NCI-H1417 treated with DMSO at 0.1 percent for 48 hours (cell line): ENCODE measurements around the gene CYREN.
"Not testable (repeated sequence)": the region's sequence is repeated elsewhere in the genome, so short reads cannot be mapped to it uniquely, and the experiment has no call there.

Source experiments
- DNase-seq: peaks from one replicate; lab custom pipeline; 2025; lab: John Stamatoyannopoulos, UW

Gene CYREN

DNA sequence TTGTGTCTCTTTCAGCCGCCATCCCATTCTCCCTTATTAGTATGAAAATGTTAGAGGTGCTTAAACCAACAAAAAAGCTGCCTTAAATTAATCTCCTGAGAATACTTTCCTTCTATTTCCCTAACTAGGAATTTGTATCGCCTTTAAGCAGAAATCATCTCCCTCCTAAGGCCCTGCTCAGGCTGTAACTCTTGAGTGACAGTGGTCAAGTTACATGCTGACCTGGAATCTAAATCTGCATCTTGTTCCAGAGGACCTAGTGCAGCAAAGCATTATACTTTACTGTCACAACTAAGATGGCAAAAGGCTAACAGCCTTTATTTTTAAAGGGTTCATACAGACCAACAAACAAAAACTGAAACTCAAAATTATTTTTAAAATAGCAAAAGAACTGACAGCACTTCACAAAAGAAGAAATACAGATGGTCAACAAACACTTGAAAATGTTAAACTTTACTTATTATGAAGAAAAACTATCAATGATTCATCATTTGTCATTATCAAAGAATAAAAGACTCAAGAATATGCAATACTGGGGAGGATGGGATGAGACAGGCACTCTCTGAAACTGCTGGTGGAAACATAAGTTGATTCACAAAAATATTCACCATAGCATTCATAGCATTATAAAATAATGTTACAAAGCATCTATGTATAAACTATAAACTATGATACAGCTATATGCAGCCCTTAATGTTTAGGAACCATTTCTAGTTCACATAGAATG, 11.0 kb downstream of the CYREN start:
- no peak for DNase-seq

DNA sequence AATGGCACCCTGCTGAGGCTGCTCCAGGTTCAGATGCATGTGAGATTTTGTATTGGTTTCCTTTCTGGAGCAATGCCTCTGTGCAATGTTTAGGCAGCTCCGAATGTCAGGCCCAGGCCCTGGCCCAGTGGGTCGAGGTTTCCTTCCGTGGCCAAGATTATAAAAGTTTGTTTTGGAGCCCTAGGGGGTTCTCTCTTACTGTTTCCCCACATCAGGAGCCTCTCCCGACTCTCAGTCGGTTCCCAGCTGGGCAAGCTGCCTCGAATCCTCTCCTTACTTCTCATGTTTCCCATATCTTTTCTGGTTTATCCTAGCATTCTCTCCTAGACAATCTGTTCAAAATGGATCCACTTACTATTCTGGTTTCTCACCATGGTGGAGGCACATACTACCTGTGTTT, 11.6 kb downstream of the CYREN start:
- DNase-seq, result no peak

- DNase-seq, result no peak
Observed at GRCh38 chr7:135158141-135158655, 12.3 kb downstream of the CYREN start.

DNA sequence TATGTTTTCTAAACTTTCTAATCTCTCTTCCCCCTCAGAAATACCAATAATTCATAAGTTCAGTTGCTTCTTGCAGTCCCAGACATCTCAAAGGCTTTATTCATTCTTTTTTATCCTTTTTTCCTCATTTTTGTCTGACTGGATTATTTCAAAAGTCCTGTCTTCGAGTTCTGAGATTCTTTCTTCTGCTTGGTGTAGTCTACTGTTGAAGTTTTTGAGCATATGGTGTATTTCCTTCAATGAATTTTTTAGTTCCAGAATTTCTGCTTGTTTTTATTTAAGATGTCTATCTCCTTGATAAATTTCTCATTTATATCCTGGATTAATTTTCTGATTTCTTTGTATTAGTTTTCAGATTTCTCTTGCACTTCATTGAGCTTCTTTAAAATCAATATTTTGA, 14.2 kb downstream of the CYREN start:
- DNase-seq, result no peak

GRCh38 chr7:135154734-135155133, 15.8 kb downstream of the CYREN start:
- DNase-seq, result no peak

GRCh38 chr7:135152442-135152841, 18.1 kb downstream of the CYREN start:
- no peak for DNase-seq

- no peak for DNase-seq
Observed at GRCh38 chr7:135151533-135151932, 19.0 kb downstream of the CYREN start.

DNA sequence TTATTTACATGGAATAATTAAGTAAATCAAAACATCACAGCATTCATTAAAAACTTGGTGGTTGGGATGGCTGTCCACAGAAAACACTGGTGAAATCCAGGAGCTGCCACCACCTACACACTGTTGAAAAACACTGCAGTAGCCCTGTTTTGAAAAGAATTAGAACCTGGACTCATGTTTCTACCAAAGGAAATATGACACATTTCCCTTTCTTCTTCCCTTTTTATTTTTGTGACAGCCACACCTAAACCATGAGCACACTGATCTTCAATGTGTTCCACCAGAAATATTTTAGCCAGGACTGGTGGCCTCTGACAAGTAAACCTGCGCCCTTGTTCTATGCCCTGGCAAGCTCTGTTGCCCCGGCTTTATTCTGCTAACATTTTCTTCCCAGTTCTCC, 19.4 kb downstream of the CYREN start:
- no peak for DNase-seq

GRCh38 chr7:135150072-135150782, 20.3 kb downstream of the CYREN start:
- DNase-seq, result no peak

GRCh38 chr7:135147899-135148721, 22.4 kb downstream of the CYREN start, which contains the start of gene TMEM140:
Gene TMEM140, plus strand, starts transcription at chr7:135148072. Its CDS starts 16,370 bp downstream, at chr7:135164442.
- DNase-seq, result no peak

GRCh38 chr7:135147341-135147898, 23.1 kb downstream of the CYREN start:
- no peak for DNase-seq

- DNase-seq, result no peak
Observed at GRCh38 chr7:135143885-135144668, 26.4 kb downstream of the CYREN start.

DNA sequence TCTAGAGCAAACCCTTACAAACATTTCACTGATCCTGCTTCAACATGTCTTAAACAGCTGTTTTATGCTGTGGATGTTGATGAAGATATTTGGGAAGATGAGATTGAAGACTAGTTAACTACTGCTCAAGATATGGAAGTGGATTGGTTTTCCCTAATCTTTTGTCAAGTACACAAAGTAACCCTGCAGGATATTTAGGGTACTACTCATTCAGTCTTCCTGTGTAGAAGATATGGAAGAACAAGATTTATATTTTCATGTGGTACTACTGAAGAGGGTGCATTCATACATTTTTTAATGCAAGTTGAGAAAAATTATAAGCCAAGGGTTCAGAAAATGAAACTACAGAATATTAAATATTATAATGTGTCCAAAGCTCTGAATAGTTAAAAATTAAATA, 40.9 kb downstream of the CYREN start:
- DNase-seq, result no peak

DNA sequence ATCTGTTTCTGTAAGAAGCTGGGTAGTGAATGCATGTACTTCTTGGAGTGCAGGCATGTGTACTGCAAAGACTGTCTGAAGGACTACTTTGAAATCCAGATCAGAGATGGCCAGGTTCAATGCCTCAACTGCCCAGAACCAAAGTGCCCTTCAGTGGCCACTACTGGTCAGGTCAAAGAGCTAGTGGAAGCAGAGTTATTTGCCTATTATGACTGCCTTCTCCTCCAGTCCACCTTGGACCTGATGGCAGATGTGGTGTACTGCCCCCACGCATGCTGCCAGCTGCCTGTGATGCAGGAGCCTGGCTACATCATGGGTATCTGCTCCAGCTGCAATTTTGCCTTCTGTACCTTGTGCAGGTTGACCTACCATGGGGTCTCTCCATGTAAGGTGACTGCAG, 41.6 kb downstream of the CYREN start:
- DNase-seq, result no peak

DNA sequence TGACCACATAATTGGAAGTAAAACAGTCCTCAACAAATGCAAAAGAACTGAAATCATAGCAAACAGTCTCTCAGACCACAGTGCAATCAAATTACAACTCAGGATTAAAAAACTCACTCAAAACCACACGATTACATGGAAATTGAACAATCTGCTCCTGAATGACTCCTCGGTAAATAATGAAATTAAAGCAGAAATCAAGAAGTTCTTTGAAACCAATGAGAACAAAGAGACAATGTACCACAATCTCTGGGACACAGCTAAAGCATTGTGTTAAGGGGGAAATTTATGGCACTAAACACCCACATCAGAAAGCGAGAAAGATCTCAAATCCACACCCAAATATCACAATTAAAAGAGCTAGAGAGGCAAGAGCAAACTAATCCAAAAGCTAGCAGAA, 45.9 kb downstream of the CYREN start:
- not testable (repeated sequence) for DNase-seq

GRCh38 chr7:135121868-135122267, 48.6 kb downstream of the CYREN start:
- no peak for DNase-seq

- DNase-seq, result no peak
Observed at GRCh38 chr7:135117096-135117495, 53.4 kb downstream of the CYREN start.
